GM12891 (cell line): ENCODE results near the gene CBX1. TPM values are rescaled to one million over a fixed set of nuclear protein-coding genes. Genes with fewer than 3 reads are reported as not detected.

Experiments used
- DNase-seq: peaks from one replicate; pipeline ENCODE4 v3.0.0; 2011; ENCODE audit warnings: low spot score; ENCODE audit not compliant: insufficient read length
- FAIRE-seq: peaks from 2 replicates; lab custom pipeline; 2011; peaks lifted over from hg19 to GRCh38; lab: Jason Lieb, UNC
- PAX5 ChIP-seq: IDR thresholded peaks from 2 replicates; pipeline ENCODE4 v1.6.1; 2011; ENCODE audit warnings: low read length, moderate library complexity, mild to moderate bottlenecking; ENCODE audit not compliant: insufficient read depth, severe bottlenecking
- POLR2A ChIP-seq: IDR thresholded peaks from 2 replicates; pipeline ENCODE4 v1.6.1; 2011; ENCODE audit warnings: low read depth, low read length, control low read depth
- POLR2AphosphoS5 ChIP-seq: IDR thresholded peaks from 2 replicates; pipeline ENCODE4 v1.6.1; 2011; ENCODE audit warnings: low read depth, low read length, control low read depth
- POU2F2 ChIP-seq: IDR thresholded peaks from 2 replicates; pipeline ENCODE4 v1.6.1; 2011; ENCODE audit warnings: low read depth, mild to moderate bottlenecking, control low read depth, low read length, moderate library complexity
- SPI1 ChIP-seq: IDR thresholded peaks from 2 replicates; pipeline ENCODE4 v1.6.1; 2011; ENCODE audit warnings: low read depth, low read length, control low read depth
- TAF1 ChIP-seq: IDR thresholded peaks from 2 replicates; pipeline ENCODE4 v1.6.1; 2011; ENCODE audit warnings: low read depth, low read length, control low read depth
- polyA plus RNA-seq: library from polyadenylated mRNA; unstranded; fragments of >200 nt; gene quantifications from one replicate; pipeline ENCODE4 v1.2.1, GENCODE V29; 2012; ENCODE audit warnings: low read depth, missing spikeins, inconsistent platforms; ENCODE audit not compliant: missing spikeins

Gene CBX1
- polyA plus RNA-seq = 57.5 TPM

GRCh38 chr17:48101012-48101720, at the start of gene CBX1:
CBX1 (minus strand) TSS chr17:48101478; CDS start chr17:48077004, 24,474 bp downstream.
- TF ChIP-seq POLR2A (no peak), POU2F2 (no peak), TAF1 (no peak), PAX5 (no peak), POLR2AphosphoS5 (no peak), SPI1 (no peak)
- peak; percentile 87 for FAIRE-seq

GRCh38 chr17:48150597-48151001, 49.3 kb upstream of the CBX1 start:
- FAIRE-seq = no peak
- no peak for DNase-seq
- TF ChIP-seq POLR2AphosphoS5 = no peak
- no peak for TF ChIP-seq POU2F2
- TF ChIP-seq PAX5 = no peak
- no peak for TF ChIP-seq TAF1
- TF ChIP-seq POLR2A = no peak
- TF ChIP-seq SPI1 = no peak

More at GRCh38 chr17:48101012-48101720, at the start of gene CBX1:
- peak; percentile 85 for DNase-seq

- FAIRE-seq = no peak
- TF ChIP-seq TAF1 = no peak
- no peak for TF ChIP-seq SPI1
- TF ChIP-seq PAX5 = no peak
- no peak for TF ChIP-seq POLR2A
- TF ChIP-seq POLR2AphosphoS5 = no peak
- no peak for TF ChIP-seq POU2F2
Observed at GRCh38 chr17:48149787-48150463, 48.6 kb upstream of the CBX1 start.

GRCh38 chr17:48148854-48149786, 47.8 kb upstream of the CBX1 start:
- TF ChIP-seq SPI1 = no peak
- no peak for TF ChIP-seq POLR2A
- TF ChIP-seq PAX5 = no peak
- no peak for TF ChIP-seq TAF1
- no peak for TF ChIP-seq POLR2AphosphoS5
- FAIRE-seq = no peak
- no peak for DNase-seq

More at GRCh38 chr17:48149787-48150463, 48.6 kb upstream of the CBX1 start:
- DNase-seq = no peak

GRCh38 chr17:48148029-48148770, 46.9 kb upstream of the CBX1 start:
- FAIRE-seq (peak; percentile 51), DNase-seq (no peak)
- no peak for TF ChIP-seq POLR2AphosphoS5
- TF ChIP-seq SPI1 = no peak
- TF ChIP-seq TAF1 = no peak
- TF ChIP-seq PAX5 = no peak
- no peak for TF ChIP-seq POU2F2
- no peak for TF ChIP-seq POLR2A

- FAIRE-seq (no peak), DNase-seq (no peak)
- no peak for TF ChIP-seq SPI1
Observed at GRCh38 chr17:48144976-48145798, 43.9 kb upstream of the CBX1 start.

- DNase-seq = no peak
- TF ChIP-seq TAF1 = no peak
- no peak for FAIRE-seq
Observed at GRCh38 chr17:48144231-48144630, 43.0 kb upstream of the CBX1 start.

GRCh38 chr17:48143629-48144028, 42.4 kb upstream of the CBX1 start:
- DNase-seq = no peak
- TF ChIP-seq POLR2AphosphoS5 (no peak), POU2F2 (no peak), SPI1 (no peak), PAX5 (no peak), TAF1 (no peak), POLR2A (no peak)
- FAIRE-seq = no peak
